Memory B cell (primary cell): ENCODE measurements around the gene DSCAM.

ENCODE experiments used
- ATAC-seq: fragments of 150-1000 bp; cut with Tn5 transposase; 2 replicates; pipeline ENCODE4 v1.10.0; 2021; ENCODE audit warnings: low read depth, mild to moderate bottlenecking, moderate library complexity
- DNase-seq, 2 donors: peaks; one replicate each; pipeline ENCODE4 v3.0.0; 2022; ENCODE audit warnings: low spot score in 2 of 2
- H3K27ac Mint-ChIP-seq: one replicate; pipeline ENCODE4 v1.8.0; 2022; ENCODE audit warnings: mild to moderate bottlenecking, moderate library complexity, mixed read lengths
- H3K27me3 Mint-ChIP-seq: one replicate; pipeline ENCODE4 v1.8.0; 2022; ENCODE audit warnings: mixed read lengths
- H3K36me3 Mint-ChIP-seq: one replicate; pipeline ENCODE4 v1.8.0; 2022; ENCODE audit warnings: mild to moderate bottlenecking, mixed read lengths
- H3K4me1 Mint-ChIP-seq: one replicate; pipeline ENCODE4 v1.8.0; 2022; ENCODE audit warnings: mixed read lengths
- H3K4me3 Mint-ChIP-seq: one replicate; pipeline ENCODE4 v1.8.0; 2022; ENCODE audit warnings: mild to moderate bottlenecking, moderate library complexity, mixed read lengths
- H3K9me3 Mint-ChIP-seq: one replicate; pipeline ENCODE4 v1.8.0; 2022; ENCODE audit warnings: mixed read lengths

The DSCAM gene

GRCh38 chr21:39972471-39972870 is 874.5 kb downstream of the DSCAM start:
- Mint-ChIP-seq H3K27ac (no peak overlapping the region), H3K27me3 (peaks cover 4% of the 10 kb centered on the region), H3K9me3 (peaks cover 3% of the 10 kb centered on the region), H3K4me3 (no peak overlapping the region), H3K36me3 (no peaks in the 10 kb centered on the region), H3K4me1 (no peaks in the 10 kb centered on the region)
- no peak for DNase-seq
- no peak for ATAC-seq

GRCh38 chr21:39971956-39972355 is 875.0 kb downstream of the DSCAM start:
- H3K27ac Mint-ChIP-seq, result no peak overlapping the region
- ATAC-seq (no peak), DNase-seq (no peak)
- no peaks in the 10 kb centered on the region for H3K4me1 Mint-ChIP-seq
- H3K9me3 Mint-ChIP-seq, result peaks cover 3% of the 10 kb centered on the region
- H3K4me3 Mint-ChIP-seq, result no peak overlapping the region
- H3K36me3 Mint-ChIP-seq, result no peaks in the 10 kb centered on the region
- peaks cover 4% of the 10 kb centered on the region for H3K27me3 Mint-ChIP-seq

- DNase-seq, result no peak
- peaks cover 3% of the 10 kb centered on the region for H3K9me3 Mint-ChIP-seq
- no peaks in the 10 kb centered on the region for H3K4me1 Mint-ChIP-seq
- H3K27me3 Mint-ChIP-seq, result no peaks in the 10 kb centered on the region
- no peak overlapping the region for H3K4me3 Mint-ChIP-seq
- no peak overlapping the region for H3K27ac Mint-ChIP-seq
- no peaks in the 10 kb centered on the region for H3K36me3 Mint-ChIP-seq
- no peak for ATAC-seq
Measured at GRCh38 chr21:39969691-39970364, 877.1 kb downstream of the DSCAM start.

- Mint-ChIP-seq H3K27me3 (no peaks in the 10 kb centered on the region), H3K9me3 (peaks cover 3% of the 10 kb centered on the region), H3K36me3 (no peaks in the 10 kb centered on the region), H3K4me3 (no peak overlapping the region), H3K27ac (no peak overlapping the region), H3K4me1 (no peaks in the 10 kb centered on the region)
- ATAC-seq, result no peak
- no peak for DNase-seq
Measured at GRCh38 chr21:39968010-39968409, 878.9 kb downstream of the DSCAM start.

- DNase-seq (no peak), ATAC-seq (no peak)
- Mint-ChIP-seq H3K27me3 (no peaks in the 10 kb centered on the region), H3K4me3 (no peak overlapping the region), H3K27ac (no peak overlapping the region), H3K9me3 (peaks cover 7% of the 10 kb centered on the region), H3K36me3 (no peaks in the 10 kb centered on the region), H3K4me1 (no peaks in the 10 kb centered on the region)
Measured at GRCh38 chr21:39966786-39967185, 880.2 kb downstream of the DSCAM start.

- DNase-seq, result no peak
- Mint-ChIP-seq H3K27me3 (no peaks in the 10 kb centered on the region), H3K36me3 (peaks cover 2% of the 10 kb centered on the region), H3K9me3 (peaks cover 13% of the 10 kb centered on the region), H3K27ac (no peak overlapping the region), H3K4me3 (no peak overlapping the region), H3K4me1 (no peaks in the 10 kb centered on the region)
- no peak for ATAC-seq
Measured at GRCh38 chr21:39965026-39965425, 881.9 kb downstream of the DSCAM start.

- no peak overlapping the region for H3K4me3 Mint-ChIP-seq
Measured at GRCh38 chr21:39961251-39961650, 885.7 kb downstream of the DSCAM start.

More at GRCh38 chr21:39961251-39961650, 885.7 kb downstream of the DSCAM start:
- H3K36me3 Mint-ChIP-seq, result peaks cover 2% of the 10 kb centered on the region
- ATAC-seq (no peak), DNase-seq (no peak)
- H3K27ac Mint-ChIP-seq, result no peak overlapping the region
- no peaks in the 10 kb centered on the region for H3K4me1 Mint-ChIP-seq
- peaks cover 14% of the 10 kb centered on the region for H3K9me3 Mint-ChIP-seq
- H3K27me3 Mint-ChIP-seq, result no peaks in the 10 kb centered on the region
